Cardiac muscle cell (in vitro differentiated cells and primary cell): ENCODE data around the gene RFX3. TPM values are rescaled to one million over a fixed set of nuclear protein-coding genes. Genes with fewer than 3 reads are reported as not detected.

Experiments
- DNase-seq, 2 donors: peaks; one replicate each; pipeline versions ENCODE4 v3.0.0 to v3.0.0-alpha.2; 2010 to 2017; ENCODE audit warnings: low read depth in 1 of 2, low spot score in 1 of 2
- H3K27ac ChIP-seq: fragments of 200-600 bp; sonication (generic); 2 replicates; pipeline ENCODE4 v1.5.1; 2016
- H3K27me3 ChIP-seq: fragments of 200-600 bp; sonication (generic); 2 replicates; pipeline ENCODE4 v1.6.0; 2016; ENCODE audit warnings: control low read depth
- H3K36me3 ChIP-seq: fragments of 200-600 bp; sonication (generic); 2 replicates; pipeline ENCODE4 v1.5.1; 2016; ENCODE audit warnings: control low read depth
- H3K4me1 ChIP-seq: fragments of 200-600 bp; sonication (generic); 2 replicates; pipeline ENCODE4 v1.8.1; 2017; ENCODE audit warnings: low read depth, mild to moderate bottlenecking, mixed run types
- H3K4me3 ChIP-seq: fragments of 200-600 bp; sonication (generic); 2 replicates; pipeline ENCODE4 v1.5.1; 2016; ENCODE audit warnings: mild to moderate bottlenecking
- H3K9me3 ChIP-seq: fragments of 200-600 bp; sonication (generic); 2 replicates; pipeline ENCODE4 v1.5.1; 2017; ENCODE audit warnings: low read depth, mild to moderate bottlenecking, control low read depth
- polyA plus RNA-seq: library from polyadenylated mRNA; unstranded; fragments of >200 nt; fragmentation: Nextera tagmentation; extraction: Ambion mirVana; gene quantifications from 2 replicates; pipeline ENCODE4 v1.2.1, GENCODE V29; 2016
- total RNA-seq: library from RNA; depleted of rRNA; stranded (reverse); fragments of >200 nt; gene quantifications from 2 replicates; pipeline ENCODE4 v1.2.3, GENCODE V29; 2016
- TF ChIP-seq, protein P1 (sequence below): IDR thresholded peaks from 2 replicates; pipeline ENCODE4 v1.5.1; 2012; ENCODE audit warnings: low read depth, mild to moderate bottlenecking, low read length

Gene RFX3
- total and polyA plus RNA-seq, 2 experiments from 2014 or later = 6.3 to 9.9 TPM

DNA sequence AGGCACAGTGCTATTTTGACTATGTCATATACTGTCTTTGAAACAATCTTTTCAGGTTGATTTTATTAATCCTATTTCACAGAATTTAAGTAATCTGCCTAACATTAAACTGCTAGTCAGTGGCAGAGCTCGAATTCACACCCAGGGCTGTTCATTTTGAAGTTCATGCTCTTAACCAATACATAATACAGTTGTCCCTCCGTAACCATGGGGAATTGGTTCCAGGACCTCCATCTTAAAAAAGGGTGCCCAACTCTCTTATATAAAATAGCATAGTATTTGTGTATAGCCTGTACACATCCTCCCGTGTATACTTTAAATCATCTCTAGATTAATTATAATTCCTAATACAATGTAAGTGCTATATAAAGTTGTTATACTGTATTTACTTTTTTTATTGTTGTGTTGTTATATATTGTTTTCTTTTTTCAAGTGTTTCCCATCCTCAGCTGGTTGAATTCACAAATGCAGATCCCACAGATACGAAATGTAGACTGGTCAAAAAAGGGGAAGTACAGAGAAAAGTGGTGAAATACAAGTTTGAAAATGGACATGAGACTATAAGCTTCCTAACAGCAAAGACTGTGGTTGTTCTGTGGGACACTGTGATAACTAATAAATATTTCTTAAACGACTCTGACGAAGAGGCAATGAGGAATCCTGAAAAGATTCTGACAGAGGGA is 18.3 kb downstream of the RFX3 start:
- TF ChIP-seq, protein P1, sequence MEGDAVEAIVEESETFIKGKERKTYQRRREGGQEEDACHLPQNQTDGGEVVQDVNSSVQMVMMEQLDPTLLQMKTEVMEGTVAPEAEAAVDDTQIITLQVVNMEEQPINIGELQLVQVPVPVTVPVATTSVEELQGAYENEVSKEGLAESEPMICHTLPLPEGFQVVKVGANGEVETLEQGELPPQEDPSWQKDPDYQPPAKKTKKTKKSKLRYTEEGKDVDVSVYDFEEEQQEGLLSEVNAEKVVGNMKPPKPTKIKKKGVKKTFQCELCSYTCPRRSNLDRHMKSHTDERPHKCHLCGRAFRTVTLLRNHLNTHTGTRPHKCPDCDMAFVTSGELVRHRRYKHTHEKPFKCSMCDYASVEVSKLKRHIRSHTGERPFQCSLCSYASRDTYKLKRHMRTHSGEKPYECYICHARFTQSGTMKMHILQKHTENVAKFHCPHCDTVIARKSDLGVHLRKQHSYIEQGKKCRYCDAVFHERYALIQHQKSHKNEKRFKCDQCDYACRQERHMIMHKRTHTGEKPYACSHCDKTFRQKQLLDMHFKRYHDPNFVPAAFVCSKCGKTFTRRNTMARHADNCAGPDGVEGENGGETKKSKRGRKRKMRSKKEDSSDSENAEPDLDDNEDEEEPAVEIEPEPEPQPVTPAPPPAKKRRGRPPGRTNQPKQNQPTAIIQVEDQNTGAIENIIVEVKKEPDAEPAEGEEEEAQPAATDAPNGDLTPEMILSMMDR = no peak
- Histone ChIP-seq H3K36me3 (no peaks in the 10 kb centered on the region), H3K27me3 (no peaks in the 10 kb centered on the region), H3K4me3 (no peak overlapping the region), H3K9me3 (no peaks in the 10 kb centered on the region), H3K4me1 (peaks cover 13% of the 10 kb centered on the region), H3K27ac (no peak overlapping the region)
- DNase-seq = no peak

DNA sequence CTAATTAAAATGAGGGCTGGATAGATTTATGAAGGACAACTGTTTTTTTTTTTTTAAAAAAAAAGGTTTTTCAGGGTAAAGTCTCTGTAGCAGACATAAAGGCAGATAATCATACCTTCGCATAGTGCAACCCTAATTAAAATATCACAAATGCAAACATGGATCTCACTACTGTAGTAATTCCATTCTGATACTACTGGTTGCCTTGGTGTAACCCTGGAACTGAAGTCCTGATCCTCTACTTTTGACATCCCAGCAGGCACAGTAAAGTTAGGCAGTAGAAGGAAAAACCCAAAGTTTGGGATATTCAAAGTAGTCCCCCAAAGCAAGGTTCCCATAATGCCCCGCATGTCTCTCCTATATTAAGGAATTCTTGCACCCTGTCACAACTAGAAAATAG is 19.6 kb downstream of the RFX3 start:
- Histone ChIP-seq H3K4me3 (no peak overlapping the region), H3K4me1 (peaks cover 13% of the 10 kb centered on the region), H3K9me3 (no peaks in the 10 kb centered on the region), H3K27ac (no peak overlapping the region), H3K27me3 (no peaks in the 10 kb centered on the region), H3K36me3 (no peaks in the 10 kb centered on the region)
- DNase-seq = no peak
- TF ChIP-seq, protein P1 = no peak

DNA sequence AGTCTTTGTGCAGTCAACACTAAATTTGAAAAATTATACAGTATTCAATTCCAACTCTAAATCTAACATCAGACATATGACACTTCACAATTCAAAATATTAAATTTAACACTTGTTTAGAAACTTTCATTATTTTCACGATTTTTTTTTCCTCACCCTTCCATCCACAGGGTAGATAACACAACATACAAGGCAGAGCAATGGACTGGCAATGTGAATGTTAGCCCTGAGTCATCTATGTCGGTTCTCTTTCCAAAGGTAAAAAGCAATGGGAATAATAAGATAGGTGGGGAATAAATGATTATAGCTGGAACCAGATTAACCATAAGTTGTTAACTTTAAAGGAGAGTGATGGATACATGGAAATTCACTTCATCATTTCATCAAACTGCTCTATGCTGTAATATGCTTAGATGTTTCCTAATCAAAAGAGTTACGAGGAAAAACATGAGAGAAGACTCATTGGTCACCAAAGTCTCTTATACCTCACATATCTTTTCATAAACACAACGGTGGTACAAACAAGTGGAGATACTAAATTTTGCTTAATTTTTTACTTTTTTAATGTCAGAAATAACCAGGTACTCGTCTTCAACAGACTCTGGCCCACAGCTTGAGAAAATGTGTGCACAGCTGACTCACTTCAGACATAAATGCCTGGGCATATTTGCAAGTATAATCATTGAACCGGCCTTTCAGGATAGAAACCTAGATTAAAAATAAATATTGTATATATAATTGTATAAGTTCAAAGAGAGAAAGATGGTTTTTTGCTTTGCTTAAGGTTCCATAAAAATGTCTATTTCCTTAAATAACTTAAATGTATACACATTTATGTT is 23.0 kb downstream of the RFX3 start:
- H3K9me3 ChIP-seq = no peaks in the 10 kb centered on the region
- H3K4me1 ChIP-seq = peaks cover 20% of the 10 kb centered on the region
- no peaks in the 10 kb centered on the region for H3K36me3 ChIP-seq
- H3K4me3 ChIP-seq = no peak overlapping the region
- H3K27ac ChIP-seq = no peak overlapping the region
- no peak for DNase-seq
- no peaks in the 10 kb centered on the region for H3K27me3 ChIP-seq
- TF ChIP-seq, protein P1 = no peak

DNA sequence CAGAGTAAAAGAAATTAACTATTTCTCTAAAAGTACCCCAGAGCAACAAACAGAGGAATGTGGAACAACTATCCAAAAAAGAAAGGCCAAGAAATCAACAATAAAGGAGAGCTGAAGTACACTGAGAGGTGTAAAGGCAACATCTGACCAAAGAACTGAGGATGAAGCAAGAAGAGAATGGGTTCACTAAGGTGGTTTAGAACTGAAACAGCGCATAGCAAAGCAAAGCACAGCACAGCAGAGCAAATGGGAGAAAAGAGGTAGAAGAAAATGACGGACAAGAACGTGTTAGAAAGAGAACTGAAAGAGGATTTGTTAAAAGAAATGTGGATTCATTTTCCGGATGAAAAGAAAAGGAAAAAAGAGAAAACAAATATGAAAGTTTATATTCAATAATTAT is 25.8 kb downstream of the RFX3 start:
- Histone ChIP-seq H3K4me1 (peaks cover 45% of the 10 kb centered on the region), H3K9me3 (no peaks in the 10 kb centered on the region), H3K36me3 (no peaks in the 10 kb centered on the region), H3K27me3 (no peaks in the 10 kb centered on the region), H3K4me3 (no peak overlapping the region), H3K27ac (no peak overlapping the region)
- TF ChIP-seq, protein P1 = no peak
- no peak for DNase-seq

DNA sequence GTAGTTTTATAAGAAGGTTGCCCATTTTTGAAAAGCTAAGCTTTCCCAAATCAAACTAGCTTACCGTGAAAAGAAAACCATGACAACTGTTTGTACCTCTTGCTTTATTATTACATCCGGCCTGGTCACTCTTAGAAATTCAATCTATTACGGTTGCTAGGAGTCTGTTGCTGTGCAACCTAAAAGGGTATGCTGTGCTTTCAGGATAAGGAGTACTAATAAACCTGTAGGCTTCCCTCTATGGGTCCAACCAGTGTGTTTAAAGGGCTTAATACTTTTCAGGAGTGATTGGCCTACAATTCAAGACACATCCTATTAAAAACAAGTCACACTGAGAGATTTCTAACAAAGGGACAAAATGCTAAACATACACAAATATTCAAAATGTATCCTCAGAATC is 27.1 kb downstream of the RFX3 start:
- no peaks in the 10 kb centered on the region for H3K27me3 ChIP-seq
- no peaks in the 10 kb centered on the region for H3K9me3 ChIP-seq
- TF ChIP-seq, protein P1 = no peak
- H3K36me3 ChIP-seq = no peaks in the 10 kb centered on the region
- DNase-seq = peak in 1 of 2 donors; percentile 34
- no peak overlapping the region for H3K27ac ChIP-seq
- H3K4me1 ChIP-seq = peaks cover 45% of the 10 kb centered on the region
- no peak overlapping the region for H3K4me3 ChIP-seq
